ENCODE measurements around the gene EVX2.

EVX2 gene

DNA sequence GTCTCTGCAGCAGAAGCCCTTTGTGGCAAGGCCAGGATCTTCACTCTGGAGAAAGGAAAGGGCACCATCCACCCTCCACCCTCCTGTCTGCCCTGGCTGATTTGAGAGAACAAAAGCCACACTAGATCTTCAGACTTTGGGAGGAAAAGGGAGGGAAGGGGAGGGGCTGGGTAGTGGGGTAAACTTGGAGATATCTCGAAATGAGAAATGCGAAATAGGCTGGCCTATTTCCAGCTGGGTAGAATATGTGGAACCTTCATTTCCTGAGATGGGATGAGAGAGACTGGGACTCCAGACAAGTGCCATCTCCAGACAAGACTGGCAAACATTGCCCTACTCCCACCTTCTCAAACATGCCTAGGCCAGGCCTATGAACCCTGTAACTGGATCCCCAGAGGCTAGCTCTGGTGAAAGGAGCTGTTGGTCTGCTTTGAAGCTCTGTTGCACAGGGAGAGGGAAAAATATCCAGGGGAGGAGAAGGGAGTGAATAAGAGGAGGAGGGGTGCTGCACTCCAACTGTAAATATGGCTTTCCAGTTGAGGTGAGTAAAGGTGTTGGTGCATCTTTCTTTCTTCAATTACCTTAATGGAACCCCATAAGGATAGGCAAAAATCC lies 17.6 kb upstream of the EVX2 start:
- H3K4me3 ChIP-seq (ENCODE audit: low read depth, low read length) = no peak overlapping the region

DNA sequence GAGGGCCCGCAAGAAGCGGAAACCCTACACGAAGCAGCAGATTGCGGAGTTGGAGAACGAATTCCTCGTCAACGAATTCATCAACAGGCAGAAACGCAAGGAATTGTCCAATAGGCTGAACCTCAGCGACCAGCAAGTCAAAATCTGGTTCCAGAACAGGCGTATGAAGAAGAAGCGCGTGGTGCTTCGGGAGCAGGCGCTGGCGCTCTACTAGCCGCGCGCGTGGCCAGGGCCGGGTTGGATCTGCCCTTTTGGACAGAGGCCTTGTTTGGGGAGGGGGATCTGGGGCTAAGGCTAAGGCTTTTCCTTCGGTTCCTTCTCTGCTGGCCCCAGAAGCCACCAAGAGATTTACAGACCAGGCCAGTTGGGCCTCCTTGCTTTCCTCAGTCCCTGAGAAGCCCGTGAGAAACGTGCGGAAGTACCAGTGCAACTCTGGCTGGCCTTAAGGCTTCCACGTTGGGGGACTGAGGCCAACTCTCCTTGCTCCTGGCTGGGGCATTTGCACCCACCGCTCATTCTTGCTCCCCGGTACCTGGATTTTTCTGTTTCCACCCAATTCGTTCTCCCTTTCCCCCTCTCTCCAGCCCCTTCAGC lies 16.9 kb upstream of the EVX2 start:
- H3K4me3 ChIP-seq (ENCODE audit: low read depth, low read length) = no peak overlapping the region
- TF ChIP-seq MYC (IDR thresholded peaks at IDR 0.05; ENCODE audit: low read depth, low read length) = no peak
- TF ChIP-seq, protein P1, sequence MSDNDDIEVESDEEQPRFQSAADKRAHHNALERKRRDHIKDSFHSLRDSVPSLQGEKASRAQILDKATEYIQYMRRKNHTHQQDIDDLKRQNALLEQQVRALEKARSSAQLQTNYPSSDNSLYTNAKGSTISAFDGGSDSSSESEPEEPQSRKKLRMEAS (IDR thresholded peaks at IDR 0.05; ENCODE audit: low read depth, low read length) = no peak
- TF ChIP-seq, protein P2, sequence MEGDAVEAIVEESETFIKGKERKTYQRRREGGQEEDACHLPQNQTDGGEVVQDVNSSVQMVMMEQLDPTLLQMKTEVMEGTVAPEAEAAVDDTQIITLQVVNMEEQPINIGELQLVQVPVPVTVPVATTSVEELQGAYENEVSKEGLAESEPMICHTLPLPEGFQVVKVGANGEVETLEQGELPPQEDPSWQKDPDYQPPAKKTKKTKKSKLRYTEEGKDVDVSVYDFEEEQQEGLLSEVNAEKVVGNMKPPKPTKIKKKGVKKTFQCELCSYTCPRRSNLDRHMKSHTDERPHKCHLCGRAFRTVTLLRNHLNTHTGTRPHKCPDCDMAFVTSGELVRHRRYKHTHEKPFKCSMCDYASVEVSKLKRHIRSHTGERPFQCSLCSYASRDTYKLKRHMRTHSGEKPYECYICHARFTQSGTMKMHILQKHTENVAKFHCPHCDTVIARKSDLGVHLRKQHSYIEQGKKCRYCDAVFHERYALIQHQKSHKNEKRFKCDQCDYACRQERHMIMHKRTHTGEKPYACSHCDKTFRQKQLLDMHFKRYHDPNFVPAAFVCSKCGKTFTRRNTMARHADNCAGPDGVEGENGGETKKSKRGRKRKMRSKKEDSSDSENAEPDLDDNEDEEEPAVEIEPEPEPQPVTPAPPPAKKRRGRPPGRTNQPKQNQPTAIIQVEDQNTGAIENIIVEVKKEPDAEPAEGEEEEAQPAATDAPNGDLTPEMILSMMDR (IDR thresholded peaks at IDR 0.05; ENCODE audit: low read depth, low read length) = no peak
- DNase-seq (ENCODE audit: low read depth) = no peak

More for the DNA sequence above, 17.6 kb upstream of the EVX2 start:
- DNase-seq (ENCODE audit: low read depth) = no peak
- TF ChIP-seq MYC (IDR thresholded peaks at IDR 0.05; ENCODE audit: low read depth, low read length) (no peak), POLR2A (IDR thresholded peaks at IDR 0.05; ENCODE audit: extremely low read depth, insufficient read length) (no peak)
- TF ChIP-seq, protein P2 (IDR thresholded peaks at IDR 0.05; ENCODE audit: low read depth, low read length) = no peak
- TF ChIP-seq, protein P1 (IDR thresholded peaks at IDR 0.05; ENCODE audit: low read depth, low read length) = no peak

DNA sequence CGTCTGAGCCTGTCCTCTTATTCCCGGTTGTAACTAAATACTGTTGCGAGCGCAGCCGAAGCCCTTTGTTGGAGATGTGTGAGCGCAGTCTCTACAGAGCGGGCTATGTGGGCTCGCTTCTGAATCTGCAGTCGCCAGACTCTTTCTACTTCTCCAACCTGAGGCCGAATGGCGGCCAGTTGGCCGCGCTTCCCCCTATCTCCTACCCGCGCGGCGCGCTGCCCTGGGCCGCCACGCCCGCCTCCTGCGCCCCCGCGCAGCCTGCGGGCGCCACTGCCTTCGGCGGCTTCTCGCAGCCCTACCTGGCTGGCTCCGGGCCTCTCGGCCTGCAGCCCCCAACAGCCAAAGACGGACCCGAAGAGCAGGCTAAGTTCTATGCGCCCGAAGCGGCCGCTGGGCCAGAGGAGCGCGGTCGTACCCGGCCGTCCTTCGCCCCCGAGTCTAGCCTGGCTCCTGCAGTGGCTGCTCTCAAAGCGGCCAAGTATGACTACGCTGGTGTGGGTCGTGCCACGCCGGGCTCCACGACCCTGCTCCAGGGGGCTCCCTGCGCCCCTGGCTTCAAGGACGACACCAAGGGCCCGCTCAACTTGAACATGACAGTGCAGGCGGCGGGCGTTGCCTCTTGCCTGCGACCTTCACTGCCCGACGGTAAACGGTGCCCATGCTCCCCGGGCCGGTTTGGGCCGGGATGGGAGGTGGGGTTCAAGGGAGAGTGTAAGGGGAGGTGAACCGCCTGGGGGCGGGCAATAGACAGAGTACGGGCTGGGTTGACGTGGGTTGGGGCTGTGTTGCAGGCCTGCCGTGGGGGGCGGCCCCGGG lies 16.2 kb upstream of the EVX2 start, which contains the start of gene HOXD12:
Gene HOXD12, plus strand, starts transcription at position 68 of the 819 bp plus-strand sequence. Its CDS starts 7 bp downstream, at position 75.
- no peak within 1 kb of the TSS for H3K4me3 ChIP-seq (ENCODE audit: low read depth, low read length)
- no peak for DNase-seq (ENCODE audit: low read depth)
- TF ChIP-seq MYC (IDR thresholded peaks at IDR 0.05; ENCODE audit: low read depth, low read length) (no peak), POLR2A (IDR thresholded peaks at IDR 0.05; ENCODE audit: extremely low read depth, insufficient read length) (no peak)
- TF ChIP-seq, protein P1 (IDR thresholded peaks at IDR 0.05; ENCODE audit: low read depth, low read length) = no peak
- TF ChIP-seq, protein P2 (IDR thresholded peaks at IDR 0.05; ENCODE audit: low read depth, low read length) = no peak

DNA sequence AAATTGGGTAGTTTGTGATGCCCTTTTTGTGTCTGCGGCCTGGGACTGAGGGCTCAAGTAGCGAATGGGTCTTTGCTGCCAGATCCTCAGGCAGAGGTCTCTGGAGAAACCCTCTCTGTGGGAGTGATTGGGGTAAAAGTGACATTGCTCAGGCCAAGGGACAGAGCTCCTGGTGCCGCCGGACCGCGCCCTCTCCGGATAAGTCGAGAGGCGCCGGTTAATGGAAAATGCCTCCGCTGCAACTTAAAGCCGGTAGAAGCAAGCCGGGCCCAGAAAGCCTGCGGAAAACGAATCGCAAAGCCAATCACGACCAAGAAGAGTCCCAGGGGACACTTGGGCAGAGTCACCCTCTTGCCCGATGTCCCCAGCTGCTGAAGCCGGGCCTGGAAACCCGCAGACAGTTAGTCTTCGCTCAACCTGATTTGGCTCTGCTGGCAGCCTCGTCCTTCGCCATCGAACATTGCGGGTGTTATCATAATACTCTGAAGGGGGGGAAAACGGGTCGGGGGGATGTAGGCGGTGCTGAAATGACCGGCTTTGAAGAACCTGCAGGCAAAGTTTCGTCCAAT lies 15.5 kb upstream of the EVX2 start:
- TF ChIP-seq, protein P2 (IDR thresholded peaks at IDR 0.05; ENCODE audit: low read depth, low read length) = no peak
- TF ChIP-seq, protein P1 (IDR thresholded peaks at IDR 0.05; ENCODE audit: low read depth, low read length) = no peak
- no peak for TF ChIP-seq POLR2A (IDR thresholded peaks at IDR 0.05; ENCODE audit: extremely low read depth, insufficient read length)
- TF ChIP-seq MYC (IDR thresholded peaks at IDR 0.05; ENCODE audit: low read depth, low read length) = no peak
- no peak for DNase-seq (ENCODE audit: low read depth)
- no peak overlapping the region for H3K4me3 ChIP-seq (ENCODE audit: low read depth, low read length)

DNA sequence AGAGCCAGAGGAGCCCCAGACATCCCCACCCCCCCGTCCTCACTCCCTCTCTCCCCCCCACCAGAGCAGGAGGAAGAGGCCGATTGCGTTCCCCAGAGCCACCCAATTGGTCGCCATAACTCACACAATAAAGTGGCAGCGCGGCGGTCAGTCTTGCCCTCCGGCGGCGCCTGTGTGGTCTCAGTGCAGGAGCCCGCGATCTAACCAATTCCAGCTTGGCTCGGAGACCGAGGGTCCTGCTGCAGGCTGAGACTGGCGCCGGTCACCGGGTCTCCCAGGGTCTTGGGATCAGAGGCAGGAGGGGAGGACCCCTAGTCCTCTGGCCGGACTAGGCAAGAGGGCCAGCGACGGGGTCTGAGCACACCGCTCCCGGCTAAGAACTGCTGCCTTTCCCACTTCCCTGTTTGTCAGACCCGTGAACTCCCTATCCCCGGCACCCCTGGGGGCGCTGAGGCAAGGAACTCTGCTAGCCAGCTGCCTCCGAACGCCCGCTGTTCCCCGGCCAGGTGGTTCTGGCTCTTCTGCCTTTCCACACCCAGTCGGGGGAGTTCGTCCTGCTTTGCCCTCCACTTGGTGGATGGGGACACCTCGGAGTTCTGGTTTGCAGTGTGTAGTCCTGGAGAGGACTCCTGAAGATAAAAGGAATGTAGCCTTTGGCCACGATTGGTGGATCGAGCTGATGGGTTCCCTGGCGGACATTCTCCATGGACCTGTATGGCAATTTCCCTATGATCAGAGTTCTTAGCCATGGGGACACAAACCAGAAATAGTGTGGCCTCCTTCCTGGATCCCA lies 14.8 kb upstream of the EVX2 start:
- H3K4me3 ChIP-seq (ENCODE audit: low read depth, low read length) = peak overlapping the region; percentile 86
- TF ChIP-seq POLR2A (IDR thresholded peaks at IDR 0.05; ENCODE audit: extremely low read depth, insufficient read length) (no peak), MYC (IDR thresholded peaks at IDR 0.05; ENCODE audit: low read depth, low read length) (no peak)
- TF ChIP-seq, protein P2 (IDR thresholded peaks at IDR 0.05; ENCODE audit: low read depth, low read length) = no peak
- TF ChIP-seq, protein P1 (IDR thresholded peaks at IDR 0.05; ENCODE audit: low read depth, low read length) = no peak
- DNase-seq (ENCODE audit: low read depth) = peak; percentile 65
